HG03342 (cell line): Measurements from ENCODE around the gene CSF3.

Experiments
- ATAC-seq: cut with Tn5 transposase; IDR thresholded peaks from one replicate; pipeline ENCODE4 v1.9.1; 2021; ENCODE audit warnings: mild to moderate bottlenecking, moderate library complexity; ENCODE audit not compliant: unreplicated experiment

Gene CSF3

GRCh38 chr17:40022961-40023541 lies 7.8 kb downstream of the CSF3 start:
- no peak for ATAC-seq

- ATAC-seq, result no peak
Observed at GRCh38 chr17:40023590-40024292, 8.5 kb downstream of the CSF3 start.

- no peak for ATAC-seq
Observed at GRCh38 chr17:40024901-40025300, 9.7 kb downstream of the CSF3 start.

- no peak for ATAC-seq
Observed at GRCh38 chr17:40025559-40025958, 10.3 kb downstream of the CSF3 start.

DNA sequence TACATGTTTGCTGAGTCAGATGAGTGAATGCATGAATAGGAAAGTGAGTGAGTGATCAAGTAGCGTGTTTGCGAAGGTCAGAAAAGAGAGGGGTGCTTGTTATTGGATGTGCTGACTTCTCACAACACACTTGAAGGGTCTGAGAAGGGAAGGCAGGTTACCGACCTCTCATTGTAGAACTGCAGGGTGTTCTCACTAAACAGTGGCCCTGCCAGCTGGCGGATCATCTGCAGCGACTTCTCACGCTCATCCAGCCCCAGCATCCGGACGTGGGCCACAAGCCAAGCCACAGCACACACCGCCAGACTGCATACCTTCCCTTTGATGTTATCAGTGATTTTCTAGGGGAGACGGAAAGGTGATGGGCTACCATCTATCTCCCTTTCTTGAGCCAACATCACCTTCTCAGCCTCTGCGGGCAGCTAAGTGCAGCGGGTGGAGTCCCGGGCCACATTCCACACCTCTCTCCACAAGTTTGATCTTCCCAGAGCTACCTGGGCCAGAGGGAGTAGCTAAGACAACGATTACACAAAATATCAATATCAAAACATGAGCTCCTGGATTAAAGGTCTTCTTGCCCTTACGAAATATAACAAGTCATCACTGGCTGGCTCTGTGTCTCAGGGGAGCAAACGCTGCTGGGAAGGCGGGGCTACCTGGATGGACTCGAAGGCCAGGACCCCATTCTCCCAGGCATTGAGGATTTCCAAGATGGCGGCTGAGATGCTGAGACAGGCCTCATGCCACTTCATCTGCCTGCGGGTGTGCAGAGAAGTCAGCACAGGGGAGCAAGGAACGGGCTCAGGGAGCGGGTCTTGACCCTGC lies 11.0 kb downstream of the CSF3 start:
- ATAC-seq, result no peak

GRCh38 chr17:40026816-40027613 lies 11.8 kb downstream of the CSF3 start:
- no peak for ATAC-seq

DNA sequence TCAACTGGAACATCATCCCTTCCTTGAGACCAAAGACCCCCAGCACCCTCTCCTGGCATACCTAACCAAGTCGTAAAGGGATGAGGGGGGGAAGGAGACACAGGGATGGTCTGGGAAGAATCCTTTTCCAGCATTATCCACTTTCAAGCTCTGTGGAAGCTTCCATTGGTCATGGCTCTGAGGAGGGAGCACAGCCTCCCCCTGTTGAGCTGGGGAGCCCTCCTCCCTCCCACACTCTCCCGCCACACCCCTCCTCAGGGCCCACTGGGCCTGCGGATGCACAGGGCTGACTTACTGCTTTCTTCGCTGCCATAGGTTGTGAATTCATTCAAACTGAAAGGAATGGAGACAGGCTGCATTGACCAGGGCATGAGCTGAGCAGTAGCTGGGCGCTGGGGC lies 12.4 kb downstream of the CSF3 start:
- no peak for ATAC-seq

DNA sequence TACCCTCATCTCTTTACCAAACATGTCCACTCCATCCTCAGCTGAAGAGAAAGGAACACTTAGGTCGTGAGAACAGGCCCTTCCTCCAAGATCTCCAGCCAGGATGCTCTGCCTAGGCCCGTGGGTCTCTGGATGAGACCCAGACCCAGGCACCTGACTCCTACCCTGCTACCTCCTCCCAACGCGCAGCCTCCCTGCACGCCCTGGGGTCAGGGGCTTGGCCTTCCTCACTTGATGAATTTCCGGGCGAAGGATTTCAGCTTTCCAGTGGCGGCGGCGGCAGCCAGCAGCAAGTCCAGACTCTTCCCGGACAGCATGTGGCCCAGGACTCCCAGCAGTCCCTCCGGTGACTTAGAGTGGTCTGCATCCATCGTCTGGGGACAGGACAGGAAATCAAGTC lies 13.4 kb downstream of the CSF3 start:
- ATAC-seq, result no peak

DNA sequence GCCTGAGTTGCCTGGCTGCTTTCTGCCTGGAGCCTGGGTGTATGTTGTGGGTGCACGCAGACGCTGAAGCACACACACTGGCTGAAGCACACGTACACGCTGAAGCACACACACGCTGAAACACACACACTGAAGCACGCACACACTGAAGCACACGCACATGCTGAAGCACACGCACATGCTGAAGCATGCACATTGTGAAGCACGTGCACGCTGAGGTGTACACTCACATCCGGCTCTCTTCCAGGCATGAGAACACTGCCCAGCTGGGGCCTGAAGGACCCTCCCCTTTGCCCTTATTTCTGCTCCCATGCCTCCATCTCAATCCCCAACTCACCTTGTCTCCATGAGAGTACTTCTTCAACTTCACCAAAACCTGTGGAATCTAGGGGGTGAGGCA lies 16.5 kb downstream of the CSF3 start:
- no peak for ATAC-seq

DNA sequence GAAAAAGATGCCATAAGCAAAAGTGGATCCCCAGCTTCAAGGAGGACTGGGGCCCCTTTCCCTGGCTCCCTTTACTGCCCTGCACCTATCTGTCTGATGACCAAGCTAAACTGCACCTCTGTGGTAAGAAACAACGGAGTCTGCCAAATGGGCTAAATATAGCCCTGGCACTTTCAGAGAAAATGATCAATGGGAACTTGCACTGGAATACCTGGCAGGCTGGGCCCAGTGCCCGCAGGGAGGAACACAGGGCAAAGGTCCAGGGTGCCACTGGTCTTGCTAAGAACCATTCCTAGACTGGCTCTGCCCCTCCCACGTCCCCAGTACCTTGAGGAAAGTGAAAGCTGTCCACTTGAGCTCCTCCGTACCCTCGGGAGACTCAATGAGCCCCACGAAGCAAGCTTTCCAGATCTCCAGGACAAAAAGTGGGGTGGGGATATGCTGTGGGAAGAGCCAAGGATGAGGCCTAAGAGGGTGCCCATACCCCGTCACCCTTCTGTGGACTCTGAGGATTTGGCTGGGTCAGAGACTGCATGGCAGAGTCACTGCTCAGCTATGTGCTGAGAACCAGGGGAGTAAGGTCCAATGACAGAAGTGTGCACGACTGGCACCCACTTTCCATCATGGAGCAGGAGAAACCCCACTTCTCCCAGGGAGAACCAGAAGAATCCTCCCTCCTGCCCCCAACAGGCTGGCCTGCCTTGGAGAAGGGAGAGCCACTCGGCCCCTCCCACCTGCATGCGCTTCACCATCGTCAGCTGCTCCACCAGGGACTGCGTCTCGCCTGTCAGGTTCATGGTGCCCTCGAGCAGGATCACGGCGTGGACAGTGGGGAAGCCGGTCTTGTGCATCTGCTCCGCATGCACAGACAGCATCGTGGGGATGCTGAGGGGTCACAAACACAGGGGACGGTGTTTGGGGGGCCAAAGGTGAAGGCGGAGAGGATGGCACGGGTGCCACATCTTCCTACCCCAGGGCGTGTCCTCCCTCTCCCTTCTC lies 17.4 kb downstream of the CSF3 start:
- no peak for ATAC-seq

- ATAC-seq, result no peak
Observed at GRCh38 chr17:40033339-40033738, 18.1 kb downstream of the CSF3 start.

- ATAC-seq, result no peak
Observed at GRCh38 chr17:40034426-40035161, 19.4 kb downstream of the CSF3 start.

- no peak for ATAC-seq
Observed at GRCh38 chr17:40035162-40035559, 19.9 kb downstream of the CSF3 start.

- ATAC-seq, result no peak
Observed at GRCh38 chr17:40038882-40039513, 23.8 kb downstream of the CSF3 start.

DNA sequence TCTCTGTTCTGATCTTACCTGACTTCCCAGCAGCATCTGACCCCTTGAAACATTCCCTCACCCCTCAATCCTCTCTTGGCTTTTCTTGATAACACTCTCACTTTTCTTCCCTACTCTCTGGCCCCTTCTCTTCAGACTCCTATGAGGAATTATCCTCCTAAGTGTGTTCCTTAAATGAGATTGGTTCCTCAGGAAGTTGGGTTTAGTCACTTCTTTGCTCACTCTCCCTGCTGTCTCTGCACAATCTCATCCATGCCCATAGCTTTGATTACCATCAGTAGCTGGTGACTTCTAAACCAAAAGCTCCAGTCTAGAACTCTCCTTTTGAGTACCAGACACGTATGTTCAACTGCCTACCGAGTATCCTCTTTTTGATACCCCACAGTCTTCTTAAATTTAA lies 26.0 kb downstream of the CSF3 start:
- ATAC-seq, result no peak

DNA sequence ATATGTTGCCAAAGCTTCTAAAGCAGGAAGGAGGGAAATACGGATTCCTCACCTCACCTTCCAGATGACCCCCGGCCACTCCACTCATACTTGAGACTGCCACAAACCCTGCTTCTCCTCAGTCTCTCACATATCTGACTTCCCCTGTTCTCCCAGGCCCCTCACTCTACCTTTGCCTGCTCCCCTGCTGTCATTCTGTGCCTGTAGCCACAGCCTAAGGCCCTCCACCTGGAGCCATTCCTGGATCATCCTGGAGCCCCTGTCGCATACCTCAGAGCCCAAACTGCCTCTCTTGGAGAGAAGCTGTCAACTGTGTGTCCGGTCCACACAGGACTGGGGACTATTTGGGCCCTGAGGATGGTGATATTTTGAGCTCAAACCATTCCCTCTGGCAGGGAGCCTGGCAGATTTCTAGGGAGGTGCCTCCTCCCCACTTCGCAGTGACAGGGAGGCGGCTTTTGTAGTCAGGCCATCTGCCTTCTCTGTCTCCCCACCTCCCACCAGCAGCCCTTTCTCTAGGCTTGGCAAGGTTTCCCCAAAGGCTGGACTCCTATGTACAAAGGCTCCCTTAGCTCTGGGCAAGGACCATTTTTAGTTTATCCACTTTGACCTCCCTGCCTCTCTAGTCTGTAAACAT lies 41.3 kb downstream of the CSF3 start:
- ATAC-seq, result no peak

DNA sequence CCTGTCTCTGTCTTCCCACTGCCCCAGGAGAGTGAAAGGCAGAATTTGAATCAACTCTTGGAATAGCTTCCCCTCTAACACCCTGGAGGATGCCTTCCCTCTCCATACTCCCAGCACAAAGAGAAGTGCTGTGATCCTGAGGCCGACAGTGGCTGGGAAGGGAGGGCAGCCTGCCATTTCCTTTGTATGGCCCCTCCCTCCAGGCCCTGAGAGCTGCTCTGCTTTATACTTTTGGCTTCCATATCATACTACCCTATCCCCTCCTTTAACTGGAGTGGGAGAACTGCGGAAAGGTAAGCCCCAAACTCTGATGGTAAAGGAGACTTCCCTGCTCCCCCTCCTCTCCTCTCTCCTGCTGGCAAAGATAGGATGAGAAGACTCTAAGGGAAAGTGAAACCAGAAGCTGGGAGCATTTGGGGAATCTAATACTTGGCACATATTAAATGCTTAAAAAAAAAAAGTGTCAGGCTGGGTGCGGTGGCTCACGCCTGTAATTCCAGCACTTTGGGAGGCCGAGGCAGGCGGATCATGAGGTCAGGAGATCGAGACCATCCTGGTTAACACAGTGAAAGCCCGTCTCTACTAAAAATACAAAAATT lies 43.0 kb downstream of the CSF3 start:
- no peak for ATAC-seq

DNA sequence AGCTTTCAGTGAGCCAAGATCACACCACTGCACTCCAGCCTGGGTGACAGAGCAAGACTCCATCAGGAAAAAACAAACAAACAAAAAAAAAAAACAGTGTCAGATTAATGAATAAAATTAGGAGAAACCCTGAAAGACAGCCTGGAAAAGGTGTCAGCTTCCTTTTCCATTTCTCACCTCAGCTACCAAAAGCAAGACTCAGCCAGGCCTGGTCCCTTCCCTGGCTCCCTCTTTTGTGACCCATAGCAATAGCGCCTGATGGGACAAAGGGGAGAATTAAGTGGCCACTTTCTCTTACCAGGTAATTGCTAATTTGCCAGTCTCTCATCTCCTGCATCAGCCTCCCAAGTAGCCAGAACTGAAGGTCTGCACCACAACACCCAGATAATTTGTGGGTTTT lies 43.6 kb downstream of the CSF3 start:
- no peak for ATAC-seq
